ENCODE measurements around the gene CRTAC1. TPM values are rescaled to one million over a fixed set of nuclear protein-coding genes. Genes with fewer than 3 reads are reported as not detected.

CRTAC1 gene
- total and polyA plus RNA-seq, 2 experiments from 2014 or later: 0.47 to 1.2 TPM

DNA sequence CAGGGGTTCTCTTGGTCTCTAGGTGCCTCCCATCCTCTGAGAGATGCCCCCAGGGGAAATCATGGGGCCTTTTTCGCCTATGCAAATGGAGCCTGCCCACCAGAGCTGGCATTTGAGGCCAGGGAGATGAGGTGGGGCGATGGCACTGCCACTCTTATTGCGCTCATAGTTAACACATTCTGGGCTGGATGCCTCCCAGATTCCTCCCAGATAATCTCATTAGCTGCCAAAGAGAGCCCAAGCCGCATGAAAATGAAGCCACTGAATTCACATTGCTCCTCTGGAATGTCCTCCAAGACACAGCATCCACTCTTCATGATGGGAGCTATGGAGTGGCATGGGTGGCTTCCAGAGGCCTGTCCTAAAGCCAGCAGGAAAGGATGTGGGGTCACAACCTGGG is 119.8 kb downstream of the CRTAC1 start:
- Histone ChIP-seq H4K20me1 (replicated peaks; ENCODE audit: insufficient read depth) (no peaks in the 10 kb centered on the region), H3K4me1 (ENCODE audit: insufficient read depth) (no peaks in the 10 kb centered on the region; the same call in 1 of the 2 replicates), H3K79me2 (replicated peaks; ENCODE audit: insufficient read depth) (no peaks in the 10 kb centered on the region), H3K36me3 (ENCODE audit: insufficient read depth) (no peaks in the 10 kb centered on the region), H3F3A (replicated peaks; ENCODE audit: low read depth) (no peaks in the 10 kb centered on the region), H3K4me3 (no peak overlapping the region), H3K4me2 (no peak overlapping the region), H2AFZ (no peak overlapping the region), H3K9me2 (ENCODE audit: insufficient read depth) (no peaks in the 10 kb centered on the region), H3K27ac (ENCODE audit: low read depth) (no peak overlapping the region), H3K27me3 (ENCODE audit: insufficient read depth) (no peaks in the 10 kb centered on the region)
- ATAC-seq (no peak), DNase-seq (ENCODE audit: low spot score) (no peak)
- no peaks in the 10 kb centered on the region for H3K9me3 Mint-ChIP-seq
- no peak overlapping the region for H3K4me3 Mint-ChIP-seq
- no peak overlapping the region for H3K27ac Mint-ChIP-seq
- peaks cover 6% of the 10 kb centered on the region; the same call in 1 of the 3 replicates for H3K4me1 Mint-ChIP-seq
- TF ChIP-seq NANOG (IDR thresholded peaks at IDR 0.05; ENCODE audit: borderline replicate concordance) (no peak), EZH2 (IDR thresholded peaks at IDR 0.05; ENCODE audit: low read depth, unreplicated experiment) (no peak), CREB1 (CRISPR knock-in tag; IDR thresholded peaks at IDR 0.05; ENCODE audit: low read depth) (no peak)
- H3K27me3 Mint-ChIP-seq (ENCODE audit: insufficient read depth, low read depth, poor library complexity): peaks cover 6% of the 10 kb centered on the region
- H3K36me3 Mint-ChIP-seq (ENCODE audit: low read depth): no peaks in the 10 kb centered on the region

DNA sequence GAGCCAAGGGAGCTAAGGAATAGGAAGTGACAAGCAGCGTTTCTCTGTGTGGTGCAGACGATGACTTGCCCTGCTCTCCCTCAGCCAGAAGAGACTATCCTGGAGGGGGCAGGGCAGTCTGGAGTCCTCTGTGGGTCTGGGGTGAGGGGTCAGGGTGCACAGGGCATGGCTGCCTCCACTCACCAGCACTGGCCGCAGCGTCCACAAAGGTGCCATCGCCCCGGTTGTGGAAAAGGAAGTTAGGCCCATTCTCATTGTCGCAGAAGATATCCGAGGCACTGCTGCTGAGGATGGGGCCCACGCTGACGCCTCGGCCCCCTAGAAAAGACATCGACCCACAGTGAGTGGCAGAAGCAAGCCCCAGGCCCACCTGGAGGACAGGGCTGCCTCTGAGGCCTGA is 122.6 kb downstream of the CRTAC1 start:
- Histone ChIP-seq H3K27me3 (ENCODE audit: insufficient read depth) (no peaks in the 10 kb centered on the region), H3K4me3 (no peak overlapping the region), H4K20me1 (replicated peaks; ENCODE audit: insufficient read depth) (no peaks in the 10 kb centered on the region), H3K9me2 (ENCODE audit: insufficient read depth) (no peaks in the 10 kb centered on the region), H3K4me2 (no peak overlapping the region), H3K79me2 (replicated peaks; ENCODE audit: insufficient read depth) (no peaks in the 10 kb centered on the region), H2AFZ (no peak overlapping the region), H3K36me3 (ENCODE audit: insufficient read depth) (no peaks in the 10 kb centered on the region), H3F3A (replicated peaks; ENCODE audit: low read depth) (no peaks in the 10 kb centered on the region), H3K27ac (ENCODE audit: low read depth) (no peak overlapping the region), H3K4me1 (ENCODE audit: insufficient read depth) (no peaks in the 10 kb centered on the region; the same call in 1 of the 2 replicates)
- ATAC-seq: no peak
- peaks cover 4% of the 10 kb centered on the region for H3K27me3 Mint-ChIP-seq (ENCODE audit: insufficient read depth, low read depth, poor library complexity)
- H3K4me3 Mint-ChIP-seq: no peak overlapping the region
- DNase-seq (ENCODE audit: low spot score): no peak
- H3K9me3 Mint-ChIP-seq: no peaks in the 10 kb centered on the region; the same call in 2 of the 3 replicates
- H3K36me3 Mint-ChIP-seq (ENCODE audit: low read depth): no peaks in the 10 kb centered on the region
- H3K27ac Mint-ChIP-seq: no peak overlapping the region
- H3K4me1 Mint-ChIP-seq: peaks cover 9% of the 10 kb centered on the region; the same call in 2 of the 3 replicates
- no peak for TF ChIP-seq EZH2 (IDR thresholded peaks at IDR 0.05; ENCODE audit: low read depth, unreplicated experiment)
- TF ChIP-seq STAT1 (IDR thresholded peaks at IDR 0.05; ENCODE audit: unreplicated experiment): no peak
- no peak for TF ChIP-seq NANOG (IDR thresholded peaks at IDR 0.05; ENCODE audit: borderline replicate concordance)
- no peak for TF ChIP-seq ZNF331 (CRISPR knock-in tag; IDR thresholded peaks at IDR 0.05; ENCODE audit: low read depth)
- TF ChIP-seq, protein P1, sequence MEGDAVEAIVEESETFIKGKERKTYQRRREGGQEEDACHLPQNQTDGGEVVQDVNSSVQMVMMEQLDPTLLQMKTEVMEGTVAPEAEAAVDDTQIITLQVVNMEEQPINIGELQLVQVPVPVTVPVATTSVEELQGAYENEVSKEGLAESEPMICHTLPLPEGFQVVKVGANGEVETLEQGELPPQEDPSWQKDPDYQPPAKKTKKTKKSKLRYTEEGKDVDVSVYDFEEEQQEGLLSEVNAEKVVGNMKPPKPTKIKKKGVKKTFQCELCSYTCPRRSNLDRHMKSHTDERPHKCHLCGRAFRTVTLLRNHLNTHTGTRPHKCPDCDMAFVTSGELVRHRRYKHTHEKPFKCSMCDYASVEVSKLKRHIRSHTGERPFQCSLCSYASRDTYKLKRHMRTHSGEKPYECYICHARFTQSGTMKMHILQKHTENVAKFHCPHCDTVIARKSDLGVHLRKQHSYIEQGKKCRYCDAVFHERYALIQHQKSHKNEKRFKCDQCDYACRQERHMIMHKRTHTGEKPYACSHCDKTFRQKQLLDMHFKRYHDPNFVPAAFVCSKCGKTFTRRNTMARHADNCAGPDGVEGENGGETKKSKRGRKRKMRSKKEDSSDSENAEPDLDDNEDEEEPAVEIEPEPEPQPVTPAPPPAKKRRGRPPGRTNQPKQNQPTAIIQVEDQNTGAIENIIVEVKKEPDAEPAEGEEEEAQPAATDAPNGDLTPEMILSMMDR (conservative IDR thresholded peaks at IDR 0.05; ENCODE audit: low read depth in 2 of 2): no peak
- TF ChIP-seq, protein P2, sequence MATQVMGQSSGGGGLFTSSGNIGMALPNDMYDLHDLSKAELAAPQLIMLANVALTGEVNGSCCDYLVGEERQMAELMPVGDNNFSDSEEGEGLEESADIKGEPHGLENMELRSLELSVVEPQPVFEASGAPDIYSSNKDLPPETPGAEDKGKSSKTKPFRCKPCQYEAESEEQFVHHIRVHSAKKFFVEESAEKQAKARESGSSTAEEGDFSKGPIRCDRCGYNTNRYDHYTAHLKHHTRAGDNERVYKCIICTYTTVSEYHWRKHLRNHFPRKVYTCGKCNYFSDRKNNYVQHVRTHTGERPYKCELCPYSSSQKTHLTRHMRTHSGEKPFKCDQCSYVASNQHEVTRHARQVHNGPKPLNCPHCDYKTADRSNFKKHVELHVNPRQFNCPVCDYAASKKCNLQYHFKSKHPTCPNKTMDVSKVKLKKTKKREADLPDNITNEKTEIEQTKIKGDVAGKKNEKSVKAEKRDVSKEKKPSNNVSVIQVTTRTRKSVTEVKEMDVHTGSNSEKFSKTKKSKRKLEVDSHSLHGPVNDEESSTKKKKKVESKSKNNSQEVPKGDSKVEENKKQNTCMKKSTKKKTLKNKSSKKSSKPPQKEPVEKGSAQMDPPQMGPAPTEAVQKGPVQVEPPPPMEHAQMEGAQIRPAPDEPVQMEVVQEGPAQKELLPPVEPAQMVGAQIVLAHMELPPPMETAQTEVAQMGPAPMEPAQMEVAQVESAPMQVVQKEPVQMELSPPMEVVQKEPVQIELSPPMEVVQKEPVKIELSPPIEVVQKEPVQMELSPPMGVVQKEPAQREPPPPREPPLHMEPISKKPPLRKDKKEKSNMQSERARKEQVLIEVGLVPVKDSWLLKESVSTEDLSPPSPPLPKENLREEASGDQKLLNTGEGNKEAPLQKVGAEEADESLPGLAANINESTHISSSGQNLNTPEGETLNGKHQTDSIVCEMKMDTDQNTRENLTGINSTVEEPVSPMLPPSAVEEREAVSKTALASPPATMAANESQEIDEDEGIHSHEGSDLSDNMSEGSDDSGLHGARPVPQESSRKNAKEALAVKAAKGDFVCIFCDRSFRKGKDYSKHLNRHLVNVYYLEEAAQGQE (IDR thresholded peaks at IDR 0.05; ENCODE audit: unreplicated experiment): no peak
- TF ChIP-seq ZNF114 (CRISPR knock-in tag; IDR thresholded peaks at IDR 0.05): no peak
- no peak for TF ChIP-seq EZH2phosphoT487 (IDR thresholded peaks at IDR 0.05; ENCODE audit: unreplicated experiment)
- TF ChIP-seq JUNB (IDR thresholded peaks at IDR 0.05; ENCODE audit: unreplicated experiment): no peak
- TF ChIP-seq, protein P3, sequence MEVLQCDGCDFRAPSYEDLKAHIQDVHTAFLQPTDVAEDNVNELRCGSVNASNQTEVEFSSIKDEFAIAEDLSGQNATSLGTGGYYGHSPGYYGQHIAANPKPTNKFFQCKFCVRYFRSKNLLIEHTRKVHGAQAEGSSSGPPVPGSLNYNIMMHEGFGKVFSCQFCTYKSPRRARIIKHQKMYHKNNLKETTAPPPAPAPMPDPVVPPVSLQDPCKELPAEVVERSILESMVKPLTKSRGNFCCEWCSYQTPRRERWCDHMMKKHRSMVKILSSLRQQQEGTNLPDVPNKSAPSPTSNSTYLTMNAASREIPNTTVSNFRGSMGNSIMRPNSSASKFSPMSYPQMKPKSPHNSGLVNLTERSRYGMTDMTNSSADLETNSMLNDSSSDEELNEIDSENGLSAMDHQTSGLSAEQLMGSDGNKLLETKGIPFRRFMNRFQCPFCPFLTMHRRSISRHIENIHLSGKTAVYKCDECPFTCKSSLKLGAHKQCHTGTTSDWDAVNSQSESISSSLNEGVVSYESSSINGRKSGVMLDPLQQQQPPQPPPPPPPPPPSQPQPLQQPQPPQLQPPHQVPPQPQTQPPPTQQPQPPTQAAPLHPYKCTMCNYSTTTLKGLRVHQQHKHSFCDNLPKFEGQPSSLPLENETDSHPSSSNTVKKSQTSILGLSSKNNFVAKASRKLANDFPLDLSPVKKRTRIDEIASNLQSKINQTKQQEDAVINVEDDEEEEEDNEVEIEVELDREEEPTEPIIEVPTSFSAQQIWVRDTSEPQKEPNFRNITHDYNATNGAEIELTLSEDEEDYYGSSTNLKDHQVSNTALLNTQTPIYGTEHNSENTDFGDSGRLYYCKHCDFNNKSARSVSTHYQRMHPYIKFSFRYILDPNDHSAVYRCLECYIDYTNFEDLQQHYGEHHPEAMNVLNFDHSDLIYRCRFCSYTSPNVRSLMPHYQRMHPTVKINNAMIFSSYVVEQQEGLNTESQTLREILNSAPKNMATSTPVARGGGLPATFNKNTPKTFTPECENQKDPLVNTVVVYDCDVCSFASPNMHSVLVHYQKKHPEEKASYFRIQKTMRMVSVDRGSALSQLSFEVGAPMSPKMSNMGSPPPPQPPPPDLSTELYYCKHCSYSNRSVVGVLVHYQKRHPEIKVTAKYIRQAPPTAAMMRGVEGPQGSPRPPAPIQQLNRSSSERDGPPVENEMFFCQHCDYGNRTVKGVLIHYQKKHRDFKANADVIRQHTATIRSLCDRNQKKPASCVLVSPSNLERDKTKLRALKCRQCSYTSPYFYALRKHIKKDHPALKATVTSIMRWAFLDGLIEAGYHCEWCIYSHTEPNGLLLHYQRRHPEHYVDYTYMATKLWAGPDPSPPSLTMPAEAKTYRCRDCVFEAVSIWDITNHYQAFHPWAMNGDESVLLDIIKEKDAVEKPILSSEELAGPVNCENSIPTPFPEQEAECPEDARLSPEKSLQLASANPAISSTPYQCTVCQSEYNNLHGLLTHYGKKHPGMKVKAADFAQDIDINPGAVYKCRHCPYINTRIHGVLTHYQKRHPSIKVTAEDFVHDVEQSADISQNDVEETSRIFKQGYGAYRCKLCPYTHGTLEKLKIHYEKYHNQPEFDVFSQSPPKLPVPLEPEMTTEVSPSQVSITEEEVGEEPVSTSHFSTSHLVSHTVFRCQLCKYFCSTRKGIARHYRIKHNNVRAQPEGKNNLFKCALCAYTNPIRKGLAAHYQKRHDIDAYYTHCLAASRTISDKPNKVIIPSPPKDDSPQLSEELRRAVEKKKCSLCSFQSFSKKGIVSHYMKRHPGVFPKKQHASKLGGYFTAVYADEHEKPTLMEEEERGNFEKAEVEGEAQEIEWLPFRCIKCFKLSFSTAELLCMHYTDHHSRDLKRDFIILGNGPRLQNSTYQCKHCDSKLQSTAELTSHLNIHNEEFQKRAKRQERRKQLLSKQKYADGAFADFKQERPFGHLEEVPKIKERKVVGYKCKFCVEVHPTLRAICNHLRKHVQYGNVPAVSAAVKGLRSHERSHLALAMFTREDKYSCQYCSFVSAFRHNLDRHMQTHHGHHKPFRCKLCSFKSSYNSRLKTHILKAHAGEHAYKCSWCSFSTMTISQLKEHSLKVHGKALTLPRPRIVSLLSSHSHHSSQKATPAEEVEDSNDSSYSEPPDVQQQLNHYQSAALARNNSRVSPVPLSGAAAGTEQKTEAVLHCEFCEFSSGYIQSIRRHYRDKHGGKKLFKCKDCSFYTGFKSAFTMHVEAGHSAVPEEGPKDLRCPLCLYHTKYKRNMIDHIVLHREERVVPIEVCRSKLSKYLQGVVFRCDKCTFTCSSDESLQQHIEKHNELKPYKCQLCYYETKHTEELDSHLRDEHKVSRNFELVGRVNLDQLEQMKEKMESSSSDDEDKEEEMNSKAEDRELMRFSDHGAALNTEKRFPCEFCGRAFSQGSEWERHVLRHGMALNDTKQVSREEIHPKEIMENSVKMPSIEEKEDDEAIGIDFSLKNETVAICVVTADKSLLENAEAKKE (CRISPR knock-in tag; IDR thresholded peaks at IDR 0.05): no peak

All from GM23338 (cell line).